ENCODE data around the gene SELP. TPM values are rescaled to one million over a fixed set of nuclear protein-coding genes. Genes with fewer than 3 reads are reported as not detected.
A peak's percentile ranks its signal among the peaks of the same experiment; 100 is the strongest.

Gene SELP
- total RNA-seq, 1 donor = under 0.01 TPM

- peak; percentile 61 for DNase-seq (ENCODE audit: low read depth)
- H3K4me3 ChIP-seq (ENCODE audit: low read depth, low read length) = no peak overlapping the region
- peak; percentile 50 for TF ChIP-seq CTCF (IDR thresholded peaks at IDR 0.05; ENCODE audit: insufficient read depth, low read length)
These were observed 28.6 kb downstream of the SELP start for GRCh38 chr1:169601096-169601881.

GRCh38 chr1:169595764-169596711 is 33.9 kb downstream of the SELP start:
- peak; percentile 27 for DNase-seq (ENCODE audit: low read depth)
- no peak for TF ChIP-seq CTCF (IDR thresholded peaks at IDR 0.05; ENCODE audit: insufficient read depth, low read length)
- no peak overlapping the region for H3K4me3 ChIP-seq (ENCODE audit: low read depth, low read length)

GRCh38 chr1:169594391-169594790 is 35.5 kb downstream of the SELP start:
- no peak for DNase-seq (ENCODE audit: low read depth)
- no peak overlapping the region for H3K4me3 ChIP-seq (ENCODE audit: low read depth, low read length)
- no peak for TF ChIP-seq CTCF (IDR thresholded peaks at IDR 0.05; ENCODE audit: insufficient read depth, low read length)

GRCh38 chr1:169590932-169591331 is 39.0 kb downstream of the SELP start:
- H3K4me3 ChIP-seq (ENCODE audit: low read depth, low read length) = no peak overlapping the region
- no peak for DNase-seq (ENCODE audit: low read depth)
- no peak for TF ChIP-seq CTCF (IDR thresholded peaks at IDR 0.05; ENCODE audit: insufficient read depth, low read length)

- DNase-seq (ENCODE audit: low read depth) = no peak
- no peak for TF ChIP-seq CTCF (IDR thresholded peaks at IDR 0.05; ENCODE audit: insufficient read depth, low read length)
- H3K4me3 ChIP-seq (ENCODE audit: low read depth, low read length) = no peak overlapping the region
These were observed 41.0 kb downstream of the SELP start for GRCh38 chr1:169588785-169589485.

GRCh38 chr1:169588112-169588511 is 41.8 kb downstream of the SELP start:
- no peak for TF ChIP-seq CTCF (IDR thresholded peaks at IDR 0.05; ENCODE audit: insufficient read depth, low read length)
- no peak for DNase-seq (ENCODE audit: low read depth)

More at GRCh38 chr1:169588112-169588511, 41.8 kb downstream of the SELP start:
- H3K4me3 ChIP-seq (ENCODE audit: low read depth, low read length) = no peak overlapping the region
